SK-N-SH treated with all-trans-retinoic acid at 6 μM for 48 hours (cell line): ENCODE data around the gene RPS6KA1.

Source experiments
- ATAC-seq: fragments of 200-7000 bp; cut with Tn5 transposase; 3 replicates; pipeline ENCODE4 v1.9.1; 2020; ENCODE audit warnings: mild to moderate bottlenecking, moderate library complexity
- ARNTL ChIP-seq: fragments of 450-650 bp; formaldehyde crosslinking; IDR thresholded peaks from 2 replicates; pipeline ENCODE4 v1.5.0; 2020; ENCODE audit warnings: low read depth, mild to moderate bottlenecking, moderate library complexity, borderline replicate concordance
- BACH2 ChIP-seq: fragments of 250-450 bp; sonication (Bioruptor Pico); IDR thresholded peaks from 2 replicates; pipeline ENCODE4 v1.9.0; 2021; ENCODE audit warnings: mild to moderate bottlenecking, borderline replicate concordance
- CSDC2 ChIP-seq: fragments of 250-450 bp; sonication (Bioruptor Pico); IDR thresholded peaks from 2 replicates; pipeline ENCODE4 v1.5.0; 2020; ENCODE audit warnings: mild to moderate bottlenecking, moderate library complexity
- ESRRG ChIP-seq: fragments of 250-450 bp; sonication (Bioruptor Pico); IDR thresholded peaks from 2 replicates; pipeline ENCODE4 v1.6.1; 2021; ENCODE audit warnings: mild to moderate bottlenecking
- ISL1 ChIP-seq: fragments of 250-450 bp; sonication (Bioruptor Pico); IDR thresholded peaks from 2 replicates; pipeline ENCODE4 v2.1.2; 2022; ENCODE audit warnings: mild to moderate bottlenecking, moderate library complexity
- OSR1 ChIP-seq: fragments of 250-450 bp; sonication (Bioruptor Pico); IDR thresholded peaks from 2 replicates; pipeline ENCODE4 v1.8.0; 2022; ENCODE audit warnings: moderate library complexity, mild to moderate bottlenecking, inconsistent platforms
- PPARA ChIP-seq: fragments of 250-450 bp; sonication (Bioruptor Pico); IDR thresholded peaks from 2 replicates; pipeline ENCODE4 v1.5.0; 2020; ENCODE audit warnings: mild to moderate bottlenecking, borderline replicate concordance
- RARB ChIP-seq: fragments of 250-450 bp; sonication (Bioruptor Pico); IDR thresholded peaks from 2 replicates; pipeline ENCODE4 v1.8.0; 2021; ENCODE audit warnings: mild to moderate bottlenecking, moderate library complexity
- SNAI2 ChIP-seq: fragments of 250-450 bp; sonication (Bioruptor Pico); IDR thresholded peaks from 2 replicates; pipeline ENCODE4 v1.5.0; 2020; ENCODE audit warnings: mild to moderate bottlenecking, moderate library complexity
- TCF4 ChIP-seq: fragments of 250-450 bp; sonication (Bioruptor Pico); IDR thresholded peaks from 2 replicates; pipeline ENCODE4 v1.8.0; 2021; ENCODE audit warnings: mild to moderate bottlenecking, moderate library complexity, borderline replicate concordance
- TOX ChIP-seq: fragments of 250-450 bp; sonication (Bioruptor Pico); IDR thresholded peaks from 2 replicates; pipeline ENCODE4 v1.8.0; 2021; ENCODE audit warnings: mild to moderate bottlenecking, moderate library complexity, borderline replicate concordance
- ZC3H10 ChIP-seq: fragments of 250-450 bp; sonication (Bioruptor Pico); IDR thresholded peaks from 2 replicates; pipeline ENCODE4 v1.5.1; 2021; ENCODE audit warnings: mild to moderate bottlenecking, moderate library complexity
- ZFP3 ChIP-seq: fragments of 250-450 bp; sonication (Bioruptor Pico); IDR thresholded peaks from 2 replicates; pipeline ENCODE4 v1.5.0; 2020; ENCODE audit warnings: mild to moderate bottlenecking, moderate library complexity
- ZFP30 ChIP-seq: fragments of 450-650 bp; formaldehyde crosslinking; IDR thresholded peaks from 2 replicates; pipeline ENCODE4 v1.5.0; 2022; ENCODE audit warnings: mild to moderate bottlenecking, moderate library complexity
- ZNF565 ChIP-seq: fragments of 450-650 bp; formaldehyde crosslinking; conservative IDR thresholded peaks from 2 replicates; pipeline ENCODE4 v1.5.0; 2020; ENCODE audit warnings: low read depth, mild to moderate bottlenecking, moderate library complexity
- ZNF70 ChIP-seq: fragments of 450-650 bp; formaldehyde crosslinking; IDR thresholded peaks from 2 replicates; pipeline ENCODE4 v1.5.0; 2020; ENCODE audit warnings: mild to moderate bottlenecking, moderate library complexity
- ZNF8 ChIP-seq: fragments of 450-650 bp; formaldehyde crosslinking; IDR thresholded peaks from 2 replicates; pipeline ENCODE4 v1.5.0; 2020; ENCODE audit warnings: mild to moderate bottlenecking, moderate library complexity
- TF ChIP-seq, protein P1 (sequence below): fragments of 250-450 bp; sonication (Bioruptor Pico); IDR thresholded peaks from 2 replicates; pipeline ENCODE4 v1.8.0; 2020; ENCODE audit warnings: mild to moderate bottlenecking, moderate library complexity, borderline replicate concordance
- TF ChIP-seq, protein P2 (sequence below): fragments of 250-450 bp; sonication (Bioruptor Pico); IDR thresholded peaks from 2 replicates; pipeline ENCODE4 v1.5.1; 2020; ENCODE audit warnings: low read depth, mild to moderate bottlenecking, moderate library complexity
- TF ChIP-seq, protein P3 (sequence below): fragments of 250-450 bp; sonication (Bioruptor Pico); IDR thresholded peaks from 2 replicates; pipeline ENCODE4 v1.8.0; 2021; ENCODE audit warnings: low read depth, mild to moderate bottlenecking, moderate library complexity, borderline replicate concordance
- TF ChIP-seq, protein P4 (sequence below): fragments of 250-450 bp; sonication (Bioruptor Pico); IDR thresholded peaks from 2 replicates; pipeline ENCODE4 v1.5.1; 2021; ENCODE audit warnings: mild to moderate bottlenecking, moderate library complexity

RPS6KA1 gene

DNA sequence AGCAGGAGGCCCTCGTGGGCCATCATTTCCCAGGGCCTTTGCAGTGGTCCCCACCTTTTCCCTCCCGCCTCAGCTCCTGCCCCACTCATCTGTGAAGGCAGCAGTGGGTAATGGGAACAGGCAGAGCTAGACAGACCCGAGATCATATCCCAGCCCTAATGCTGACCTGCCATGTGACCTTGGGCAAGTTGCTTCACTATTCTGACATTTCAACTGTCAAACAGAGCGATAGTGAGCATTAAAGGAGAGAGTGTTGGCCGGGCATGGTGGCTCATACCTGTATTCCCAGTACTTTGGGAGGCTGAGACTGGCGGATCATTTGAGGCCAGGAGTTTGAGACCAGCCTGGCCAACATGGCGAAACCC, 51.7 kb downstream of the RPS6KA1 start:
- no peak for TF ChIP-seq ZC3H10
- no peak for TF ChIP-seq ZFP3 (CRISPR knock-in tag)
- TF ChIP-seq BACH2 (CRISPR knock-in tag) = no peak
- no peak for TF ChIP-seq TOX (CRISPR knock-in tag)
- TF ChIP-seq ZNF70 (CRISPR knock-in tag) = no peak
- TF ChIP-seq ZNF565 = no peak
- TF ChIP-seq CSDC2 = no peak
- TF ChIP-seq, protein P1, sequence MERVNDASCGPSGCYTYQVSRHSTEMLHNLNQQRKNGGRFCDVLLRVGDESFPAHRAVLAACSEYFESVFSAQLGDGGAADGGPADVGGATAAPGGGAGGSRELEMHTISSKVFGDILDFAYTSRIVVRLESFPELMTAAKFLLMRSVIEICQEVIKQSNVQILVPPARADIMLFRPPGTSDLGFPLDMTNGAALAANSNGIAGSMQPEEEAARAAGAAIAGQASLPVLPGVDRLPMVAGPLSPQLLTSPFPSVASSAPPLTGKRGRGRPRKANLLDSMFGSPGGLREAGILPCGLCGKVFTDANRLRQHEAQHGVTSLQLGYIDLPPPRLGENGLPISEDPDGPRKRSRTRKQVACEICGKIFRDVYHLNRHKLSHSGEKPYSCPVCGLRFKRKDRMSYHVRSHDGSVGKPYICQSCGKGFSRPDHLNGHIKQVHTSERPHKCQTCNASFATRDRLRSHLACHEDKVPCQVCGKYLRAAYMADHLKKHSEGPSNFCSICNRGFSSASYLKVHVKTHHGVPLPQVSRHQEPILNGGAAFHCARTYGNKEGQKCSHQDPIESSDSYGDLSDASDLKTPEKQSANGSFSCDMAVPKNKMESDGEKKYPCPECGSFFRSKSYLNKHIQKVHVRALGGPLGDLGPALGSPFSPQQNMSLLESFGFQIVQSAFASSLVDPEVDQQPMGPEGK (CRISPR knock-in tag) = no peak
- no peak for TF ChIP-seq ZFP30 (CRISPR knock-in tag)
- no peak for TF ChIP-seq ISL1 (CRISPR knock-in tag)
- TF ChIP-seq, protein P2, sequence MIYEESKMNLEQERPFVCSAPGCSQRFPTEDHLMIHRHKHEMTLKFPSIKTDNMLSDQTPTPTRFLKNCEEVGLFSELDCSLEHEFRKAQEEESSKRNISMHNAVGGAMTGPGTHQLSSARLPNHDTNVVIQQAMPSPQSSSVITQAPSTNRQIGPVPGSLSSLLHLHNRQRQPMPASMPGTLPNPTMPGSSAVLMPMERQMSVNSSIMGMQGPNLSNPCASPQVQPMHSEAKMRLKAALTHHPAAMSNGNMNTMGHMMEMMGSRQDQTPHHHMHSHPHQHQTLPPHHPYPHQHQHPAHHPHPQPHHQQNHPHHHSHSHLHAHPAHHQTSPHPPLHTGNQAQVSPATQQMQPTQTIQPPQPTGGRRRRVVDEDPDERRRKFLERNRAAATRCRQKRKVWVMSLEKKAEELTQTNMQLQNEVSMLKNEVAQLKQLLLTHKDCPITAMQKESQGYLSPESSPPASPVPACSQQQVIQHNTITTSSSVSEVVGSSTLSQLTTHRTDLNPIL (CRISPR knock-in tag) = no peak
- no peak for TF ChIP-seq PPARA (CRISPR knock-in tag)
- no peak for TF ChIP-seq ESRRG
- no peak for TF ChIP-seq ARNTL
- TF ChIP-seq RARB (CRISPR knock-in tag) = no peak
- TF ChIP-seq, protein P3, sequence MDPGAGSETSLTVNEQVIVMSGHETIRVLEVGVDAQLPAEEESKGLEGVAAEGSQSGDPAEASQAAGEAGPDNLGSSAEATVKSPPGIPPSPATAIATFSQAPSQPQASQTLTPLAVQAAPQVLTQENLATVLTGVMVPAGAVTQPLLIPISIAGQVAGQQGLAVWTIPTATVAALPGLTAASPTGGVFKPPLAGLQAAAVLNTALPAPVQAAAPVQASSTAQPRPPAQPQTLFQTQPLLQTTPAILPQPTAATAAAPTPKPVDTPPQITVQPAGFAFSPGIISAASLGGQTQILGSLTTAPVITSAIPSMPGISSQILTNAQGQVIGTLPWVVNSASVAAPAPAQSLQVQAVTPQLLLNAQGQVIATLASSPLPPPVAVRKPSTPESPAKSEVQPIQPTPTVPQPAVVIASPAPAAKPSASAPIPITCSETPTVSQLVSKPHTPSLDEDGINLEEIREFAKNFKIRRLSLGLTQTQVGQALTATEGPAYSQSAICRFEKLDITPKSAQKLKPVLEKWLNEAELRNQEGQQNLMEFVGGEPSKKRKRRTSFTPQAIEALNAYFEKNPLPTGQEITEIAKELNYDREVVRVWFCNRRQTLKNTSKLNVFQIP (CRISPR knock-in tag) = no peak
- no peak for TF ChIP-seq TCF4 (CRISPR knock-in tag)
- no peak for TF ChIP-seq ZNF8 (CRISPR knock-in tag)
- TF ChIP-seq, protein P4, sequence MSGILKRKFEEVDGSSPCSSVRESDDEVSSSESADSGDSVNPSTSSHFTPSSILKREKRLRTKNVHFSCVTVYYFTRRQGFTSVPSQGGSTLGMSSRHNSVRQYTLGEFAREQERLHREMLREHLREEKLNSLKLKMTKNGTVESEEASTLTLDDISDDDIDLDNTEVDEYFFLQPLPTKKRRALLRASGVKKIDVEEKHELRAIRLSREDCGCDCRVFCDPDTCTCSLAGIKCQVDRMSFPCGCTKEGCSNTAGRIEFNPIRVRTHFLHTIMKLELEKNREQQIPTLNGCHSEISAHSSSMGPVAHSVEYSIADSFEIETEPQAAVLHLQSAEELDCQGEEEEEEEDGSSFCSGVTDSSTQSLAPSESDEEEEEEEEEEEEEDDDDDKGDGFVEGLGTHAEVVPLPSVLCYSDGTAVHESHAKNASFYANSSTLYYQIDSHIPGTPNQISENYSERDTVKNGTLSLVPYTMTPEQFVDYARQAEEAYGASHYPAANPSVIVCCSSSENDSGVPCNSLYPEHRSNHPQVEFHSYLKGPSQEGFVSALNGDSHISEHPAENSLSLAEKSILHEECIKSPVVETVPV (CRISPR knock-in tag) = no peak
- TF ChIP-seq OSR1 (CRISPR knock-in tag) = no peak
- no peak for ATAC-seq

DNA sequence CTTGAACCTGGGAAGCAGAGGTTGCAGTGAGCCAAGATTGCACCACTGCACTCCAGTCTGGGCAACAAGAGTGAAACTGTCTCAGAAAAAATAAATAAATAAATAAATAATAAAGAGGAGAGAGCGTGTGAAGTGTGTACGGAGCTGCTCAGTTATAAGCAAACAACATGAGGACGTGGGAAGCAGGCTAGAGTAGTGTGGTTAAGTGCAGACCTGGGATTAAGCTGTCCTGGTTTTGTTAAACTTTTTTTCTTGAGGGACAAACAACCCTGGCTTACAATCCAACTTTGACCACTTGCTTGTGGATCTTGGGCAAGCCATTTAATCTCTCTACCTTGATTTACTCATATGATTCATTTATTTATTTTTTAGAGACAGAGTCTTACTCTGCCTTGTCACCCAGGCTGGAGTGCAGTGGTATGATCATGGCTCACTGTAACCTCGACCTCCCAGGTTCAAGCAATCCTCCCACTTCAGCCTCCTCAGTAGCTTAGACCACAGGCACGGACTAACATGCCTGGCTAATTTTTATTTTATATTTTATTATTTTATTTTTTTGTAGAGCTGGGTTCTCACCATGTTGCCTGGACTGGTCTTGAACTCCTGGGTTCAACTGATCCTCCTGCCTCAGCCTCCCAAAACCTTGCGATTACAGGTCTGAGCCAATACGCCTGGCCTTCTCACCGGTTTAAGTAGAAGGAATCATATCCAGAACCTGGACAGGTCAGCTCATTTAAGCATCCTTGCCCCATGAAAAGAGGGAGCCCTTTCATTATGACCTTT, 52.7 kb downstream of the RPS6KA1 start:
- ATAC-seq = no peak
- TF ChIP-seq, protein P1 (CRISPR knock-in tag) = no peak
- no peak for TF ChIP-seq ZFP30 (CRISPR knock-in tag)
- TF ChIP-seq RARB (CRISPR knock-in tag) = no peak
- TF ChIP-seq, all 23 proteins: peak for 0

DNA sequence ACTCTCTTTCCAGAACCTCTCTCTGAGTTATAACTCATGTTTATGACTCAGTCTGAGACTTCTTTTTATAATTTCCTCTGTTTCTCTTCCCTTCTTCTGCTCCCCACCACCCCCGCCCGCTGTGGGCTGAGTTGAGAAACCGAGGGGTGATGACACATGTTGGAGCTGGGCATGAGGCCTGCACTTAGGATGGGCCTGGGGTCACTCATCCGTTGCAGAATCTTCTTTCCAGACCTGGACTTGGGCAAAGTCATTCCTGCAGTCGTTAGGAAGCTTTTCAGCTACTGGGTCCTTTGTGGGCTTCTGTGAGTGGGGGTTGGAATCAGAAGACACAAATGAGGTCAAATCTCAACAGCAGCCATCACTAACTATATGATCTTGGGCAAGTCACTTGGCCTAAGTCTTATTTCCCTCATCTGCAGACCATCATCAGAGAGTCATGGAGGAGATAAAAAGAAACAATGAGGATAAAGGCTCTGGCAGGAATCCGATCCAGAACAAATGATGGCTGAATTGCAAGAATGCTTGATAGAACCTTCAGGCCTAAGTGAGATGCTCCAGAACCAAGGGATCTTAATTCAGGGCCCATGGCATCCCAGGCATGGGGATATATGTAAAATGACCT, 53.4 kb downstream of the RPS6KA1 start:
- ATAC-seq = no peak
- no peak for TF ChIP-seq ESRRG
- no peak for TF ChIP-seq ZNF8 (CRISPR knock-in tag)
- TF ChIP-seq ARNTL = no peak
- no peak for TF ChIP-seq SNAI2 (CRISPR knock-in tag)
- no peak for TF ChIP-seq ZFP3 (CRISPR knock-in tag)
- no peak for TF ChIP-seq ZNF565
- TF ChIP-seq OSR1 (CRISPR knock-in tag) = no peak
- TF ChIP-seq ZC3H10 = no peak
- TF ChIP-seq ZFP30 (CRISPR knock-in tag) = no peak
- TF ChIP-seq, protein P2 (CRISPR knock-in tag) = no peak
- no peak for TF ChIP-seq ISL1 (CRISPR knock-in tag)
- no peak for TF ChIP-seq RARB (CRISPR knock-in tag)
- TF ChIP-seq, protein P4 (CRISPR knock-in tag) = no peak
- TF ChIP-seq, protein P3 (CRISPR knock-in tag) = no peak
